BJ (cell line): ENCODE data around the gene ZSWIM7. TPM values are rescaled to one million over a fixed set of nuclear protein-coding genes. Genes with fewer than 3 reads are reported as not detected.

Source experiments
- CTCF ChIA-PET: fragments of 350-600 bp; formaldehyde crosslinking; extraction: SDS; loops from one replicate; lab custom pipeline; 2021; ENCODE audit warnings: antibody characterized with exemption, inconsistent platforms; lab: Yijun Ruan, JAX
- POLR2A ChIA-PET: fragments of 300-600 bp; sonication (Branson Sonifier 250); formaldehyde crosslinking; extraction: SDS; loops from one replicate; lab custom pipeline; 2021; ENCODE audit warnings: antibody characterized with exemption; lab: Charles Lee
- DNase-seq: peaks from one replicate; pipeline ENCODE4 v3.0.0-alpha.2; 2011; ENCODE audit warnings: low read depth
- H3K27me3 ChIP-seq: 2 replicates; pipeline ENCODE4 v1.6.0; 2011; ENCODE audit warnings: low read length; ENCODE audit not compliant: control insufficient read depth, insufficient read depth
- H3K36me3 ChIP-seq: 2 replicates; pipeline ENCODE4 v1.5.1; 2011; ENCODE audit warnings: low read length; ENCODE audit not compliant: control insufficient read depth, insufficient read depth
- H3K4me3 ChIP-seq: 2 replicates; pipeline ENCODE4 v1.5.1; 2011; ENCODE audit warnings: low read depth, mild to moderate bottlenecking, control low read depth, low read length
- polyA plus RNA-seq: library from polyadenylated mRNA; depleted of rRNA; stranded (reverse); fragments of >200 nt; gene quantifications from 2 replicates; pipeline ENCODE4 v1.2.3, GENCODE V29; 2011
- TF ChIP-seq, protein P1 (sequence below): IDR thresholded peaks from 2 replicates; pipeline ENCODE4 v1.5.1; 2011; ENCODE audit warnings: low read depth, mild to moderate bottlenecking, control low read depth, inconsistent platforms, low read length, moderate library complexity; ENCODE audit not compliant: insufficient read depth

Gene ZSWIM7
- polyA plus RNA-seq, 1 experiment, result 21.6 TPM

DNA sequence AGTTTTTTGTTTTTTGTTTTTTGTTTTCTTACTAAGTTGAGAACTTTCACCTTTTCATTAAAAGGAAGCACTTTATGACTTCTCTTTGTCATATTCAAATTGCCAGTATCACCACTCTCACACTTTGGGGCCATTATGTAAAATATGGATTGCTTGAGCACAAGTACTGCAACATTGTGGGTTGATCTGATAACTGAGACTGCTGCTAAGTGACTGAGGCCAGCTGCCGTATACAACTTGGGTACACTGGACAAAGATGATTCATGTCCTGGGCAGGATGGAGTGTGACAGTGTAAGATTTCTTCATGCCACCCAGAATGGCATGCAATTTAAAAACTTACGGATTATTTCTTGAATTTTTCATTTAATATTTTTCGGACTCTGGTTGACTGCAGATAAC lies 7.9 kb upstream of the ZSWIM7 start:
- Histone ChIP-seq H3K36me3 (peaks cover 9% of the 10 kb centered on the region), H3K27me3 (no peaks in the 10 kb centered on the region), H3K4me3 (no peak overlapping the region)
- DNase-seq, result no peak
- CTCF ChIA-PET, result no interaction called here
- TF ChIP-seq, protein P1, sequence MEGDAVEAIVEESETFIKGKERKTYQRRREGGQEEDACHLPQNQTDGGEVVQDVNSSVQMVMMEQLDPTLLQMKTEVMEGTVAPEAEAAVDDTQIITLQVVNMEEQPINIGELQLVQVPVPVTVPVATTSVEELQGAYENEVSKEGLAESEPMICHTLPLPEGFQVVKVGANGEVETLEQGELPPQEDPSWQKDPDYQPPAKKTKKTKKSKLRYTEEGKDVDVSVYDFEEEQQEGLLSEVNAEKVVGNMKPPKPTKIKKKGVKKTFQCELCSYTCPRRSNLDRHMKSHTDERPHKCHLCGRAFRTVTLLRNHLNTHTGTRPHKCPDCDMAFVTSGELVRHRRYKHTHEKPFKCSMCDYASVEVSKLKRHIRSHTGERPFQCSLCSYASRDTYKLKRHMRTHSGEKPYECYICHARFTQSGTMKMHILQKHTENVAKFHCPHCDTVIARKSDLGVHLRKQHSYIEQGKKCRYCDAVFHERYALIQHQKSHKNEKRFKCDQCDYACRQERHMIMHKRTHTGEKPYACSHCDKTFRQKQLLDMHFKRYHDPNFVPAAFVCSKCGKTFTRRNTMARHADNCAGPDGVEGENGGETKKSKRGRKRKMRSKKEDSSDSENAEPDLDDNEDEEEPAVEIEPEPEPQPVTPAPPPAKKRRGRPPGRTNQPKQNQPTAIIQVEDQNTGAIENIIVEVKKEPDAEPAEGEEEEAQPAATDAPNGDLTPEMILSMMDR, result no peak
- POLR2A ChIA-PET, result no interaction called here

DNA sequence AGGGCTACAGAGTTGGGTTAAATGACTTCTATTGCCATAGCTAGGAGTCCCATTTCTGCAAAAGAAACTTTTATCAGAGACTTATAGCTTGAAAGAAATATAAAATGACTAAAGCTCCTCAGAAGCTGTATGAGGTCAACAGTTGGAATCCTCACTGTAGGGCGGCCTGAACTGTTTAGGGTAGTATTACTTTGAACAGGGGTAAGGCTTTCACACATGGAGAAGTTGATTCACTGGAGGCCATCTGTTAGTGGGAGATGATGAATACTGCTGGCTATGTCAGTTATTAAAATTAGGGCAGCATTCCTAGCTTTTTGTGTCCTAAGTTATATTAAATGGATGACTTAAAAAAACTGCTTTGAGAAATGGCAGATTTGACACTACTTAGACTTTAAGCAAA lies 6.1 kb upstream of the ZSWIM7 start:
- DNase-seq, result no peak
- TF ChIP-seq, protein P1, result no peak
- POLR2A ChIA-PET, result no interaction called here
- CTCF ChIA-PET, result interaction anchor here (1.5 kb wide), 1 partner anchor 22 kb away, joined by 4 read pairs; no protein-coding TSS in a partner anchor
- no peak overlapping the region for H3K4me3 ChIP-seq
- H3K36me3 ChIP-seq, result peaks cover 11% of the 10 kb centered on the region
- H3K27me3 ChIP-seq, result no peaks in the 10 kb centered on the region

DNA sequence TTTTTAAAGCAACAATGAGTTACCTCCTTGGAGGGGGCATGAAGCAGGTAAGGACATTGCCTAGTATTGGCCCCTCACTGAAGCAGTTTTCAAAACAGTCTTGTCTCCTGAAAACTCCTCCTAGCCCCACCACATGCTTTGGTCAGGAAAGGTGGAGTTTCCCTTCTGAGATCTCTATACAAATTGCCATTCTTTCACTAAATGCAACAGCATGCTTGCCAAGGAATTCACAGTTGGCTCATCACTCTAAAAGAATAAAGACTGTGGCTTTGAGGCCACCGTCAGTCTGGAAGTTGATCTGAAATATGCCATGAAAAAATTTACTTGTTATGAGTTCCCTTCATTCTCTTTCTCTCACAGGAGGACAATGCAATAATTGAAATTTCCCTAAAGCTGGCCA lies 4.3 kb upstream of the ZSWIM7 start:
- Histone ChIP-seq H3K4me3 (no peak overlapping the region), H3K27me3 (no peaks in the 10 kb centered on the region), H3K36me3 (peaks cover 11% of the 10 kb centered on the region)
- no peak for DNase-seq
- ChIA-PET POLR2A (no interaction called here), CTCF (no interaction called here)
- TF ChIP-seq, protein P1, result no peak

DNA sequence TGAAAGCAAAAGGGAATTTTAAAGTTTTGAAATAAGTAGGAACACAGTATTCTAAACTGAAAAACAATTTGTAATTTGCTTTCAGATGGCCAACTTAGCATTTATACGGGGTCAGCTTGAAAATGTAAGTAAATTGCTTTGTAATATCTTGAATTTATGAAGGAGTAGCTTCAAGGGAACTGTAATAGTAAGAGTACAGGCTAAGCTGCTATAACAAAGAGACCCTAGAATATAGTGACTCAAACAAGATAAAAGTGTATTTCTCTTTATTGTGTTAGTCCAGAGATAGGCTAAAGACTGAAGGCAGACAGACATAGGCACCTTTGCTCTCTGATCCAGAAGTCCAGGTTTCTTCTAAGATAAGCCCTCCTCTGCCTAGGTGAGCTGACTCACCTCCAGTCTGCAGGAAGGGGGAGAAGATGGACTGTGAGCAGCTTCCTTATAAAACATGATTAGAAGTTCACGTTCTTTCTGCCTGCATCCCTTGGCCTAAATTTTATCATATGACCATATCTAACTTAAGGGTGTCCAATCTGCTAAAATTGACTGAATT lies 3.3 kb upstream of the ZSWIM7 start:
- H3K27me3 ChIP-seq, result no peaks in the 10 kb centered on the region
- peaks cover 11% of the 10 kb centered on the region for H3K36me3 ChIP-seq
- CTCF ChIA-PET, result interaction anchor here (1.1 kb wide), 2 partner anchors 9 to 11 kb away, joined by 3 to 4 read pairs; no protein-coding TSS in a partner anchor
- no peak for DNase-seq
- TF ChIP-seq, protein P1, result no peak
- no peak overlapping the region for H3K4me3 ChIP-seq
- POLR2A ChIA-PET, result no interaction called here

DNA sequence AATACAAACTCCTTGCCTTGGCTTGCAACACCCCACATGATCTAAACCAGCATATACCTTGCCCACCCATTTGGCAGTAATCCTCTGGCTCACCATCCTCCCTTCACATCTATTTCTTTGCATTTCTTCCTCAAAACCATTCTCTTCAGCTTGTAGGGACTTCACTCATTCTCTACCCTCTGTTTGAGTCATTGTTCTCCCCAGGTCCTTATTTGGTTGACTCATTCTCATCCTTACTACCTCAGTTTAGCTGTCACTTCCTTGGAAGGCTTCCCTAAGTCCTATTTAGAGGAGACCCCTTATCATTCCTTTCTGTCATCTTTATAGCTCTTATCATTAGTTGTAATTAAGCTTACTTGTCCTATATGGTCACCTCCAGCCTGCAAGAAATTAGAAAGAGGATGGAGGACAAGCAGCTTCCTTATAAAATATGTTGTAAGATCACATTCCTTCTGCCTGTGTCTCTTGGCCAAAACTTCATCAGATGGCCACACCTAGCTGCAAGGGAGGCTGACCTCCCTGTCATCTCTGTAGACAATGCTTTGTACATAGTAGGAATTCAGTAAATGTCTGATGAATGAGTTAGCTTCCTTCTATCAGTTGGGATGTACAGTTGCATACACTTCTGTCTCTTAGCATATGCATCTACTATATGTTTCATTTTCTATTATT lies 1.9 kb upstream of the ZSWIM7 start:
- TF ChIP-seq, protein P1, result no peak
- DNase-seq, result no peak
- CTCF ChIA-PET, result interaction anchor here (0.8 to 1.4 kb wide), 3 partner anchors 11 to 56 kb away, joined by 3 to 5 read pairs (median 4); partner anchors contain the start of gene ADORA2B
- no peaks in the 10 kb centered on the region for H3K27me3 ChIP-seq
- POLR2A ChIA-PET, result no interaction called here
- H3K4me3 ChIP-seq, result no peak overlapping the region
- H3K36me3 ChIP-seq, result peaks cover 10% of the 10 kb centered on the region
